Ascending aorta (tissue), 2 donors: Measurements from ENCODE around the gene CLIC3. TPM values are rescaled to one million over a fixed set of nuclear protein-coding genes. Genes with fewer than 3 reads are reported as not detected.

Experiments used
- DNase-seq, 2 donors: peaks; one replicate each; pipeline ENCODE4 v3.0.0-alpha.2; 2019; ENCODE audit warnings: low spot score in 2 of 2
- H3K27ac ChIP-seq, 2 donors: fragments of 200-600 bp; sonication (generic); one replicate each; pipeline ENCODE4 v1.5.1; 2016 to 2017; ENCODE audit warnings: mild to moderate bottlenecking in 1 of 2
- H3K27me3 ChIP-seq: fragments of 200-600 bp; sonication (generic); one replicate; pipeline ENCODE4 v1.5.1; 2017
- H3K36me3 ChIP-seq, 2 donors: fragments of 200-600 bp; sonication (generic); one replicate each; pipeline ENCODE4 v1.5.1; 2016
- H3K4me1 ChIP-seq, 2 donors: fragments of 200-600 bp; sonication (generic); one replicate each; pipeline ENCODE4 v1.5.1; 2016 to 2017; ENCODE audit warnings: mild to moderate bottlenecking in 1 of 2
- H3K4me3 ChIP-seq, 2 donors: fragments of 200-600 bp; sonication (generic); one replicate each; pipeline ENCODE4 v1.5.1; 2016 to 2017; ENCODE audit warnings: mild to moderate bottlenecking in 1 of 2
- H3K9me3 ChIP-seq, 2 donors: fragments of 200-600 bp; sonication (generic); one replicate each; pipeline ENCODE4 v1.5.1; 2016
- CTCF ChIP-seq, 3 experiments: fragments of 200-600 bp in 2 of 3; fragments of 450-650 bp in 1 of 3; sonication (generic) in 2 of 3; IDR thresholded peaks; one replicate each; pipeline ENCODE4 v1.5.1; 2016 to 2019; ENCODE audit warnings: antibody characterized with exemption in 3 of 3, mild to moderate bottlenecking in 1 of 3, moderate library complexity in 1 of 3
- intact Hi-C: fragments of 100-400 bp; cut with DNase I; formaldehyde crosslinking; loops from one replicate; pipeline ENCODE4 v1.15.1; 2023
- total RNA-seq: library from RNA; depleted of rRNA; stranded (reverse); fragments of >200 nt; gene quantifications from one replicate; pipeline ENCODE4 v1.1.0, GENCODE V29; 2016

CLIC3 gene
- total RNA-seq, 1 donor from 2014 or later, result 2.8 TPM

GRCh38 chr9:136970361-136970760, 26.0 kb downstream of the CLIC3 start:
- Histone ChIP-seq H3K27me3 (no peaks in the 10 kb centered on the region), H3K4me3 (no peak overlapping the region), H3K9me3 (no peaks in the 10 kb centered on the region), H3K36me3 (no peaks in the 10 kb centered on the region), H3K4me1 (no peaks in the 10 kb centered on the region), H3K27ac (no peak overlapping the region)
- intact Hi-C loops, result no loop called here
- DNase-seq, result no peak
- TF ChIP-seq CTCF (IDR thresholded peaks at IDR 0.05), result no peak

- Histone ChIP-seq H3K4me1 (no peaks in the 10 kb centered on the region), H3K27me3 (no peaks in the 10 kb centered on the region), H3K4me3 (no peak overlapping the region), H3K36me3 (no peaks in the 10 kb centered on the region), H3K9me3 (no peaks in the 10 kb centered on the region), H3K27ac (no peak overlapping the region)
- intact Hi-C loops, result no loop called here
- DNase-seq, result no peak
- TF ChIP-seq CTCF (IDR thresholded peaks at IDR 0.05), result no peak
These were observed 26.6 kb downstream of the CLIC3 start for GRCh38 chr9:136969774-136970173.

DNA sequence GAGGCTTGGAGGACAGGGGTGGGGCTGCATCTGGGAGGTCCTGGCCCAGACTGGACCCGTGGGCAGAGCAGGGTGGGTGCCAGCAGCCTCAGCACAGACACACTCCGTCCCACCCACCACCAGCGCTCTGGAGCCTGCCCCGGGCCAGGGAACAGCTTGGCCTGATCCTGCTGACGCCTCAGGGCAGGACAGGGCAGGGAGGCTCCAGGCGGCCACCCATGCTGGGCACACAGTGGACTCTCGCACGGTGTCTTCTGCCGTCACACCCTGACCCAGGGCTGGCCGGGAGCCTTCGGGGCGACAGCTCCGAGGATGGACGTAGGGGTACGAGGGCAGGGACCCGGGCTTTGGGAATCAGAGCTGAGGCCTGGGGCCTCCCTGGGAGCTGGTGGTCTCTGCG, 27.2 kb downstream of the CLIC3 start:
- no peaks in the 10 kb centered on the region for H3K4me1 ChIP-seq

GRCh38 chr9:136968333-136969127, 27.8 kb downstream of the CLIC3 start:
- Histone ChIP-seq H3K4me1 (no peaks in the 10 kb centered on the region), H3K9me3 (no peaks in the 10 kb centered on the region), H3K27ac (no peak overlapping the region), H3K4me3 (no peak overlapping the region), H3K27me3 (no peaks in the 10 kb centered on the region), H3K36me3 (no peaks in the 10 kb centered on the region)
- no peak for DNase-seq
- TF ChIP-seq CTCF (IDR thresholded peaks at IDR 0.05), result no peak
- intact Hi-C loops, result no loop called here

More for the DNA sequence above, 27.2 kb downstream of the CLIC3 start:
- no peak overlapping the region for H3K4me3 ChIP-seq
- DNase-seq, result no peak
- H3K27me3 ChIP-seq, result no peaks in the 10 kb centered on the region
- intact Hi-C loops, result no loop called here
- no peaks in the 10 kb centered on the region for H3K9me3 ChIP-seq
- no peak overlapping the region for H3K27ac ChIP-seq
- H3K36me3 ChIP-seq, result no peaks in the 10 kb centered on the region
- TF ChIP-seq CTCF (IDR thresholded peaks at IDR 0.05), result no peak

GRCh38 chr9:136965771-136966484, 30.4 kb downstream of the CLIC3 start:
- Histone ChIP-seq H3K36me3 (no peaks in the 10 kb centered on the region), H3K27ac (no peak overlapping the region), H3K27me3 (no peaks in the 10 kb centered on the region), H3K4me1 (peaks cover 4 to 14% of the 10 kb centered on the region in 2 donors), H3K4me3 (peak overlapping the region in 1 of 2 donors; percentile 10), H3K9me3 (no peaks in the 10 kb centered on the region)
- intact Hi-C loops, result no loop called here
- DNase-seq, result no peak
- TF ChIP-seq CTCF (IDR thresholded peaks at IDR 0.05), result no peak
